HG03108 (cell line): ENCODE data around the gene ACE.

Experiments
- ATAC-seq: cut with Tn5 transposase; IDR thresholded peaks from one replicate; pipeline ENCODE4 v1.9.1; 2021; ENCODE audit warnings: moderate library complexity; ENCODE audit not compliant: unreplicated experiment

Gene ACE

GRCh38 chr17:63490329-63490728, 13.5 kb downstream of the ACE start:
- no peak for ATAC-seq

GRCh38 chr17:63490858-63491400, 14.1 kb downstream of the ACE start:
- no peak for ATAC-seq

- ATAC-seq, result no peak
These were observed 14.6 kb downstream of the ACE start for GRCh38 chr17:63491413-63491812.

- no peak for ATAC-seq
These were observed 15.2 kb downstream of the ACE start for GRCh38 chr17:63491977-63492618.

GRCh38 chr17:63492940-63493339, 16.1 kb downstream of the ACE start:
- no peak for ATAC-seq

- ATAC-seq, result no peak
These were observed 16.6 kb downstream of the ACE start for GRCh38 chr17:63493411-63493810.

- no peak for ATAC-seq
These were observed 17.6 kb downstream of the ACE start for GRCh38 chr17:63494300-63494928.

- ATAC-seq, result no peak
These were observed 18.6 kb downstream of the ACE start for GRCh38 chr17:63495491-63495890.

- no peak for ATAC-seq
These were observed 19.3 kb downstream of the ACE start for GRCh38 chr17:63496177-63496576.

- no peak for ATAC-seq
These were observed 20.0 kb downstream of the ACE start for GRCh38 chr17:63496663-63497400.

- ATAC-seq, result no peak
These were observed 21.0 kb downstream of the ACE start for GRCh38 chr17:63497708-63498483.

GRCh38 chr17:63498626-63499195, 21.9 kb downstream of the ACE start:
- no peak for ATAC-seq

GRCh38 chr17:63500543-63501390, 23.9 kb downstream of the ACE start:
- ATAC-seq, result no peak

GRCh38 chr17:63503341-63503705, 26.5 kb downstream of the ACE start:
- ATAC-seq, result no peak

GRCh38 chr17:63504261-63504660, 27.4 kb downstream of the ACE start:
- ATAC-seq, result no peak

GRCh38 chr17:63505341-63505740, 28.5 kb downstream of the ACE start:
- no peak for ATAC-seq

GRCh38 chr17:63506627-63507026, 29.8 kb downstream of the ACE start:
- ATAC-seq, result no peak

- ATAC-seq, result no peak
These were observed 34.5 kb downstream of the ACE start for GRCh38 chr17:63511331-63511730.

- no peak for ATAC-seq
These were observed 35.5 kb downstream of the ACE start for GRCh38 chr17:63512388-63512787.
